GM23248 (cell line): Measurements from ENCODE around the gene CKS2. TPM values are rescaled to one million over a fixed set of nuclear protein-coding genes. Genes with fewer than 3 reads are reported as not detected.
A peak's percentile ranks its signal among the peaks of the same experiment; 100 is the strongest.

Experiments used
- DNase-seq: peaks from one replicate; pipeline ENCODE4 v3.0.0-alpha.2; 2015
- H2AFZ ChIP-seq: fragments of 200-600 bp; sonication (generic); 2 replicates; pipeline ENCODE4 v1.6.1; 2016; ENCODE audit warnings: antibody characterized with exemption
- H3F3A ChIP-seq: fragments of 200-600 bp; sonication (generic); 2 replicates; pipeline ENCODE4 v1.6.1; 2016; ENCODE audit warnings: mild to moderate bottlenecking, antibody characterized with exemption, mixed run types; ENCODE audit not compliant: insufficient read depth
- H3K27ac ChIP-seq: fragments of 200-600 bp; sonication (generic); 2 replicates; pipeline ENCODE4 v1.5.1; 2016; ENCODE audit warnings: mild to moderate bottlenecking
- H3K27me3 ChIP-seq: fragments of 200-600 bp; sonication (generic); replicated peaks from 2 replicates; pipeline ENCODE4 v1.6.1; 2016; ENCODE audit warnings: mild to moderate bottlenecking; ENCODE audit not compliant: insufficient read depth
- H3K36me3 ChIP-seq: fragments of 200-600 bp; sonication (generic); 2 replicates; pipeline ENCODE4 v1.6.1; 2016; ENCODE audit warnings: low read depth, mild to moderate bottlenecking
- H3K4me1 ChIP-seq: fragments of 200-600 bp; sonication (generic); 2 replicates; pipeline ENCODE4 v1.6.1; 2016; ENCODE audit warnings: mild to moderate bottlenecking; ENCODE audit not compliant: insufficient read depth
- H3K4me2 ChIP-seq: fragments of 200-600 bp; sonication (generic); one replicate; pipeline ENCODE4 v1.6.1; 2016; ENCODE audit warnings: mild to moderate bottlenecking; ENCODE audit not compliant: unreplicated experiment
- H3K4me3 ChIP-seq: fragments of 200-600 bp; sonication (generic); 2 replicates; pipeline ENCODE4 v1.5.1; 2016; ENCODE audit warnings: mild to moderate bottlenecking
- H3K79me2 ChIP-seq: fragments of 200-600 bp; sonication (generic); 2 replicates; pipeline ENCODE4 v1.6.1; 2016; ENCODE audit warnings: mild to moderate bottlenecking; ENCODE audit not compliant: insufficient read depth
- H3K9ac ChIP-seq: fragments of 200-600 bp; sonication (generic); 2 replicates; pipeline ENCODE4 v1.6.1; 2016; ENCODE audit warnings: mild to moderate bottlenecking
- H3K9me2 ChIP-seq: fragments of 200-600 bp; sonication (generic); 2 replicates; pipeline ENCODE4 v1.6.1; 2016; ENCODE audit warnings: mixed run types, mild to moderate bottlenecking, moderate library complexity; ENCODE audit not compliant: insufficient read depth
- H3K9me3 ChIP-seq: fragments of 200-600 bp; sonication (generic); one replicate; pipeline ENCODE4 v1.6.1; 2017; ENCODE audit warnings: low read depth
- H4K20me1 ChIP-seq: fragments of 200-600 bp; sonication (generic); 2 replicates; pipeline ENCODE4 v1.6.0; 2016; ENCODE audit not compliant: insufficient read depth
- EZH2 ChIP-seq: fragments of 200-600 bp; sonication (generic); IDR thresholded peaks from 2 replicates; pipeline ENCODE4 v1.6.1; 2018; ENCODE audit warnings: antibody characterized with exemption, mild to moderate bottlenecking; ENCODE audit not compliant: insufficient read depth, poor library complexity, severe bottlenecking
- EZH2phosphoT487 ChIP-seq: fragments of 200-600 bp; sonication (generic); IDR thresholded peaks from 2 replicates; pipeline ENCODE4 v1.6.1; 2018; ENCODE audit warnings: antibody characterized with exemption, moderate library complexity, mild to moderate bottlenecking, low read depth; ENCODE audit not compliant: insufficient read depth
- WGBS, 2 experiments: methylation state at CpG; one replicate each; pipeline ENCODE4 v1.1.6; 2015 to 2017; ENCODE audit warnings: low lambda C conversion rate in 2 of 2, low coverage in 1 of 2; ENCODE audit errors: missing lambda C conversion rate in 2 of 2; 5-methylcytosine and 5-hydroxymethylcytosine counted together
- in situ Hi-C: fragments of 300-500 bp; cut with MboI; formaldehyde crosslinking; loops from 2 replicates; pipeline ENCODE4 v1.15.0; 2020
- polyA plus RNA-seq: library from polyadenylated mRNA; unstranded; fragments of >200 nt; fragmentation: Nextera tagmentation; extraction: Ambion mirVana; gene quantifications from 2 replicates; pipeline ENCODE4 v1.2.1, GENCODE V29; 2016
- total RNA-seq: library from RNA; depleted of rRNA; stranded (reverse); fragments of >200 nt; shearing (Covaris generic); gene quantifications from 2 replicates; pipeline ENCODE4 v1.2.3, GENCODE V29; 2014

The CKS2 gene
- total and polyA plus RNA-seq, 2 experiments from 2014 or later: 94.6 to 146 TPM

DNA sequence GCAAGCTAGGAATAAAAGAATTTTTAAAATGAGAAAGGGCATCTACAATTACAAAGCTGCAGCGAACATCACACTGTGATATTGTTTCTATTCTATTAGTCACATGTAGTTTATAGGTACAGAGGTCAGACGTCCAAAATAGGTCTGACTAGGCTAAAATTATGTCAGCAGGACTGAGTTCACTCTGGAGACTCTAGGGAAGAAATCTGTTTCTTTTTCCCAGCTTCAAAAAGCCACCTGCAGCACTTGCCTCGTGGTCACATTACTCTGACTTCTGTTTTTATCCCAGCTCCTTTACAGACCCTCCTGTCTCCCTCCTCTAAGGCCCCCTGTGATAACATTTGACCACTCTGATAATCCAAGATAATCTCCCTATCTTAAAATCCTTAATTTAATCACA is 5.1 kb upstream of the CKS2 start:
- no peaks in the 10 kb centered on the region for H3K9me3 ChIP-seq
- H4K20me1 ChIP-seq: no peaks in the 10 kb centered on the region
- no peaks in the 10 kb centered on the region; the same call in 1 of the 2 replicates for H3F3A ChIP-seq
- H3K27ac ChIP-seq: no peak overlapping the region
- H3K36me3 ChIP-seq: no peaks in the 10 kb centered on the region
- H2AFZ ChIP-seq: no peak overlapping the region
- H3K4me2 ChIP-seq: no peak overlapping the region
- H3K27me3 ChIP-seq: no peaks in the 10 kb centered on the region
- in situ Hi-C loops: no loop called here
- H3K4me1 ChIP-seq: 0 out of 2 replicates have a peak, but pooled peaks cover 7% of the 10 kb centered on the region
- no peak overlapping the region for H3K9ac ChIP-seq
- no peak overlapping the region for H3K4me3 ChIP-seq
- DNase-seq: no peak
- TF ChIP-seq EZH2phosphoT487 (no peak), EZH2 (no peak)
- H3K79me2 ChIP-seq: peaks cover 13% of the 10 kb centered on the region
- 54 to 55% methylated on average over 3 of the region's 3 CpGs for WGBS, 2 experiments
- H3K9me2 ChIP-seq: no peaks in the 10 kb centered on the region

DNA sequence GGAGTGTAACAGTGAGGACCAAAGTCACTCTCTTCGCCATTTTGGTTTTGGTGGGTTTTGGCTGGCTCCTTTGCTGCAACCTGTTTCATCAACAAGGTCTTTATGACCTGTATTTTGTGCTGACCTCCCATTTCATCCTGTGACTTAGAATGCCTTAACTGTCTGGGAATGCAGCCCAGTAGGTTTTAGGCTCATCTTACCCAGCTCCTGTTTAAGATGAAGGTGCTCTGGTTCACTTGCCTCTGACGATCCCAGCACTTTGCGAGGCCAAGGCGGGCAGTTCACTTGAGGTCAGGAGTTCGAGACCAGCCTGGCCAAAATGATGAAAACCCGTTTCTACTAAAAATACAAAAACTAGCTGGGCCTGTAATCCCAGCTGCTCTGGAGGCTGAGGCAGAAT is 1.8 kb upstream of the CKS2 start:
- 84 to 85% methylated on average over 6 of the region's 6 CpGs for WGBS, 2 experiments
- peaks cover 4% of the 10 kb centered on the region; the same call in 1 of the 2 replicates for H3F3A ChIP-seq
- H3K4me3 ChIP-seq: peak overlapping the region; percentile 86
- in situ Hi-C loops: no loop called here
- peaks cover 44% of the 10 kb centered on the region for H3K79me2 ChIP-seq
- no peak overlapping the region for H3K4me2 ChIP-seq
- H3K27ac ChIP-seq: 0 out of 2 replicates have a peak overlapping the region, but pooled peaks have one; percentile 97
- no peak for TF ChIP-seq EZH2
- no peak for TF ChIP-seq EZH2phosphoT487
- H3K9me3 ChIP-seq: no peaks in the 10 kb centered on the region
- no peaks in the 10 kb centered on the region for H4K20me1 ChIP-seq
- no peaks in the 10 kb centered on the region for H3K9me2 ChIP-seq
- H3K4me1 ChIP-seq: peaks cover 23% of the 10 kb centered on the region
- H3K9ac ChIP-seq: peak overlapping the region; percentile 98; the same call in 1 of the 2 replicates
- DNase-seq: no peak
- H3K27me3 ChIP-seq: no peaks in the 10 kb centered on the region
- H2AFZ ChIP-seq: no peak overlapping the region
- H3K36me3 ChIP-seq: no peaks in the 10 kb centered on the region

DNA sequence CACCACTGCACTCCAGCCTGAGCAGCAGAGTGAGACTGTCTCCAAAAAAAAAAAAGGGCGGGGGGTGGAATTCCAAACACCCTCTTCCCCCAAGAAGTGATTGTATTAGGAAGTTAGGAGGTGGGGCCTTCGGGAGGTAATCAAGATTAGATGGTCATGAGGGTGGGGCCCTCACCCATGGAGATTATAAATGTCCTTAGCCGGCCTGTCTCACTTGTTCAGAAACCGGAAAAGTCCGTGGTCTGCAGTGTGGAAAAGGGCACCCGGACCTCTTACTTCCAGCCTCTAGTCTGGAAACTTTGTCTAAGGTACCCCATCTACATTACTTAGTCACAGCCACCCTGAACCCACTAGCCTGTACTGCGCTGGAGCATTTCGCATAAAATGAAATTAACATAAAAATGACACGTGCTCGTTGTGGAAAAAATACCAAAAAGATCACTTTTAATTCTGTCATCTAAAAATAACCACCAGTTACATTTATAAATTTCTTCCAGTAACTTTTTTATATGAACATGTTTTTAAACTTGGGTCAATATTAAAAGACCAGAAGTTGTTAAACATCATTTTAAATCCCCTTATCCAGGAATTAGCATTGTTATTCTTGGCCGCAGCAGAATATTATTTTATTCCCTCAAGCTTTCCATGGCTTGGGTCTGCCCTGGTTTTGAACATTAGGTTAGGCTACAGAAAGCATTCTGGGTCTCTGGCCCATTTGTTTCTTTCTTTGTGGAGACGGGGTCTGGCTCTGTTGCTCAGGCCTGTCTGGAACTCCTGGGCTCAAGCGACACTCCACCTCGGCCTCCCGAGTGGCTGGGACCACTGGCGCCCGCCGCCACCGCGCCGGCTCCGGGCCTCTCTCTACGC is 1.2 kb upstream of the CKS2 start:
- H3K36me3 ChIP-seq: no peaks in the 10 kb centered on the region
- TF ChIP-seq EZH2: no peak
- TF ChIP-seq EZH2phosphoT487: no peak
- H3K9me3 ChIP-seq: no peaks in the 10 kb centered on the region
- H3K79me2 ChIP-seq: peaks cover 51% of the 10 kb centered on the region
- peak overlapping the region; percentile 86 for H3K4me3 ChIP-seq
- no peaks in the 10 kb centered on the region for H3K27me3 ChIP-seq
- peak overlapping the region; percentile 97 for H3K27ac ChIP-seq
- H3F3A ChIP-seq: peaks cover 9% of the 10 kb centered on the region
- peak overlapping the region; percentile 67 for H2AFZ ChIP-seq
- H4K20me1 ChIP-seq: no peaks in the 10 kb centered on the region
- peaks cover 30% of the 10 kb centered on the region for H3K4me1 ChIP-seq
- peak overlapping the region; percentile 98 for H3K9ac ChIP-seq
- H3K9me2 ChIP-seq: no peaks in the 10 kb centered on the region
- peak overlapping the region; percentile 96 for H3K4me2 ChIP-seq
- peak; percentile 30 for DNase-seq
- WGBS, 2 experiments: 19 to 22% methylated on average over 19 to 23 of the region's 23 CpGs
- in situ Hi-C loops: no loop called here

DNA sequence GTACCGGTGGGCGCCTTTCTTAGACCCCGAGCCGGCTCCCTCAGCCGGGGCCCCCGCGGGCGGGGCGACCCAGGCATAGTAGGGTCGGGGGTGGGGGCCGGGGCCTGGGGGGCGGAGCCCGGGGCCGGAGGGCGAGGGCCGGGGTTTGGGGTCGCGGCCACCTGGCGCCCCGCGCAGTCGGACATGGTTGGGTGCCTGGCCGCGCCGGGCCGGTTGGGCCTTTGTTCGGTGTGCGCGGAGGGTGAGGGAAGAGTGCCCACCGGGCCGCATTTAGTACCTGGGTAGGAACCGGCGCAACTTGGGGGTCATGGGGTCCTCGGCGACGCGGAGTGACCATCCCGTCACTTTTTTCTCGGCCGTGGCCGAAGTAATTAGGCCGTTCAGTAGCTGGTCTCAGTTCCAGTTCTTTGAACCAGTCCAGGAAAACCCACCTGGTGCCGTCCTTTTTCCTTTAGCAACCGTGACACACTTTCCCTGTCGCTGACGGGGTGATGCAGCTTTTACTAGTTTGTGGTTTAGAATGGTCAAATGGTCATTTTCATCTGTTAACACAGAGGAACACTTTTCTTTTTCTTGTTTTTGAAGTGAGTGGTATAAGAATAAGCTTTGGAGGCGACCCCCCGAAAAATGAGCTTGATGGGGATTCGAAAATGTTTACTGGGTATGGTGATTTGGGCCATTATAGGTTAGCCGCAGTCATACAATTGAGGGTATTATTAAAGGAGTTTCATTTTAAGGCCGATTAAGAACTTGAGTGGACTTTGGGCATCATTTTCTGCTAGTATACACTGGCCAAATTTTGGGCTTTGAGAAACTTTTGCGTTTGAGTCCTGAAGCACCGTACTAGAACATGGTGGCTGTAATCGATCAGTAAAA is 589 bp downstream of the CKS2 start:
- Histone ChIP-seq H3K4me2 (peak overlapping the region; percentile 84), H3K36me3 (no peaks in the 10 kb centered on the region), H3K4me1 (peaks cover 35% of the 10 kb centered on the region), H3K9me2 (no peaks in the 10 kb centered on the region), H2AFZ (peak overlapping the region; percentile 82), H3K9me3 (no peaks in the 10 kb centered on the region), H3K4me3 (peak overlapping the region; percentile 88), H3K27ac (peak overlapping the region; percentile 49), H3K9ac (peak overlapping the region; percentile 86), H3K27me3 (no peaks in the 10 kb centered on the region), H4K20me1 (no peaks in the 10 kb centered on the region), H3K79me2 (peaks cover 68% of the 10 kb centered on the region), H3F3A (peaks cover 24% of the 10 kb centered on the region)
- 1% methylated on average over 30 to 34 of the region's 54 CpGs for WGBS, 2 experiments
- in situ Hi-C loops: no loop called here
- peak; percentile 52 for DNase-seq
- TF ChIP-seq EZH2phosphoT487: no peak
- no peak for TF ChIP-seq EZH2
